Measurements from ENCODE around the gene ANKFY1.

DNA sequence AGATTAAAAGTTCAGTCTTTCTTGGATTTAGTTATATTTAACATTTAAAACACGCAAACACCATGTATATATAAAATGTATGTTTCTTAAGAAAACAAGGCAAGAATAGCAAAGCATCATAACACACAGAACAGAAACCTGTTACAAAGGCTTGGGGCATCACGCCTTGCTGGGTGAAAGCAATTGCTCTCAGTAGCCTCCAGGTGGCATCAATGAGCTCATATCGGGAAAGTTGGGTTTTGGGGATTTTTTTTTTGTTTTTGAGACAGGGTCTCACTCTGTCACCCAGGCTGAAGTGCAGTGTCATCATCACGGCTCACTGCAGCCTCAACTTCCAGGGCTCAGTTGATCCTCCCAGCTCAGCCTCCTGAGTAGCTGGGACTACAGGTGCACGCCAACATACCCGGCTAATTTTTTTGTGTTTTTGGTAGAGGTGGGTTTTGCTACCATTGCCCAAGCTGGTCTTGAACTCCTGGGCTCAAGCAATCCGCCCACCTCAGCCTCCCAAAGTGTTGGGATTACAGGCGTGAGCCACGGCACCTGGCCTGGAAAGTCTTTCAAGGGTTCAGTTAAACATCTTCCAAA is 63.9 kb downstream of the ANKFY1 start:
- TF ChIP-seq YY1 (tag by site-specific recombination; IDR thresholded peaks at IDR 0.05) (no peak), ZNF350 (tag by site-specific recombination; IDR thresholded peaks at IDR 0.05) (no peak)
- TF ChIP-seq, protein P1, sequence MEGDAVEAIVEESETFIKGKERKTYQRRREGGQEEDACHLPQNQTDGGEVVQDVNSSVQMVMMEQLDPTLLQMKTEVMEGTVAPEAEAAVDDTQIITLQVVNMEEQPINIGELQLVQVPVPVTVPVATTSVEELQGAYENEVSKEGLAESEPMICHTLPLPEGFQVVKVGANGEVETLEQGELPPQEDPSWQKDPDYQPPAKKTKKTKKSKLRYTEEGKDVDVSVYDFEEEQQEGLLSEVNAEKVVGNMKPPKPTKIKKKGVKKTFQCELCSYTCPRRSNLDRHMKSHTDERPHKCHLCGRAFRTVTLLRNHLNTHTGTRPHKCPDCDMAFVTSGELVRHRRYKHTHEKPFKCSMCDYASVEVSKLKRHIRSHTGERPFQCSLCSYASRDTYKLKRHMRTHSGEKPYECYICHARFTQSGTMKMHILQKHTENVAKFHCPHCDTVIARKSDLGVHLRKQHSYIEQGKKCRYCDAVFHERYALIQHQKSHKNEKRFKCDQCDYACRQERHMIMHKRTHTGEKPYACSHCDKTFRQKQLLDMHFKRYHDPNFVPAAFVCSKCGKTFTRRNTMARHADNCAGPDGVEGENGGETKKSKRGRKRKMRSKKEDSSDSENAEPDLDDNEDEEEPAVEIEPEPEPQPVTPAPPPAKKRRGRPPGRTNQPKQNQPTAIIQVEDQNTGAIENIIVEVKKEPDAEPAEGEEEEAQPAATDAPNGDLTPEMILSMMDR (tag by site-specific recombination; IDR thresholded peaks at IDR 0.05): peak; percentile 74
- TF ChIP-seq, protein P2, sequence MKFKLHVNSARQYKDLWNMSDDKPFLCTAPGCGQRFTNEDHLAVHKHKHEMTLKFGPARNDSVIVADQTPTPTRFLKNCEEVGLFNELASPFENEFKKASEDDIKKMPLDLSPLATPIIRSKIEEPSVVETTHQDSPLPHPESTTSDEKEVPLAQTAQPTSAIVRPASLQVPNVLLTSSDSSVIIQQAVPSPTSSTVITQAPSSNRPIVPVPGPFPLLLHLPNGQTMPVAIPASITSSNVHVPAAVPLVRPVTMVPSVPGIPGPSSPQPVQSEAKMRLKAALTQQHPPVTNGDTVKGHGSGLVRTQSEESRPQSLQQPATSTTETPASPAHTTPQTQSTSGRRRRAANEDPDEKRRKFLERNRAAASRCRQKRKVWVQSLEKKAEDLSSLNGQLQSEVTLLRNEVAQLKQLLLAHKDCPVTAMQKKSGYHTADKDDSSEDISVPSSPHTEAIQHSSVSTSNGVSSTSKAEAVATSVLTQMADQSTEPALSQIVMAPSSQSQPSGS (tag by site-specific recombination; IDR thresholded peaks at IDR 0.05; ENCODE audit: low read depth): no peak
- TF ChIP-seq, protein P3, sequence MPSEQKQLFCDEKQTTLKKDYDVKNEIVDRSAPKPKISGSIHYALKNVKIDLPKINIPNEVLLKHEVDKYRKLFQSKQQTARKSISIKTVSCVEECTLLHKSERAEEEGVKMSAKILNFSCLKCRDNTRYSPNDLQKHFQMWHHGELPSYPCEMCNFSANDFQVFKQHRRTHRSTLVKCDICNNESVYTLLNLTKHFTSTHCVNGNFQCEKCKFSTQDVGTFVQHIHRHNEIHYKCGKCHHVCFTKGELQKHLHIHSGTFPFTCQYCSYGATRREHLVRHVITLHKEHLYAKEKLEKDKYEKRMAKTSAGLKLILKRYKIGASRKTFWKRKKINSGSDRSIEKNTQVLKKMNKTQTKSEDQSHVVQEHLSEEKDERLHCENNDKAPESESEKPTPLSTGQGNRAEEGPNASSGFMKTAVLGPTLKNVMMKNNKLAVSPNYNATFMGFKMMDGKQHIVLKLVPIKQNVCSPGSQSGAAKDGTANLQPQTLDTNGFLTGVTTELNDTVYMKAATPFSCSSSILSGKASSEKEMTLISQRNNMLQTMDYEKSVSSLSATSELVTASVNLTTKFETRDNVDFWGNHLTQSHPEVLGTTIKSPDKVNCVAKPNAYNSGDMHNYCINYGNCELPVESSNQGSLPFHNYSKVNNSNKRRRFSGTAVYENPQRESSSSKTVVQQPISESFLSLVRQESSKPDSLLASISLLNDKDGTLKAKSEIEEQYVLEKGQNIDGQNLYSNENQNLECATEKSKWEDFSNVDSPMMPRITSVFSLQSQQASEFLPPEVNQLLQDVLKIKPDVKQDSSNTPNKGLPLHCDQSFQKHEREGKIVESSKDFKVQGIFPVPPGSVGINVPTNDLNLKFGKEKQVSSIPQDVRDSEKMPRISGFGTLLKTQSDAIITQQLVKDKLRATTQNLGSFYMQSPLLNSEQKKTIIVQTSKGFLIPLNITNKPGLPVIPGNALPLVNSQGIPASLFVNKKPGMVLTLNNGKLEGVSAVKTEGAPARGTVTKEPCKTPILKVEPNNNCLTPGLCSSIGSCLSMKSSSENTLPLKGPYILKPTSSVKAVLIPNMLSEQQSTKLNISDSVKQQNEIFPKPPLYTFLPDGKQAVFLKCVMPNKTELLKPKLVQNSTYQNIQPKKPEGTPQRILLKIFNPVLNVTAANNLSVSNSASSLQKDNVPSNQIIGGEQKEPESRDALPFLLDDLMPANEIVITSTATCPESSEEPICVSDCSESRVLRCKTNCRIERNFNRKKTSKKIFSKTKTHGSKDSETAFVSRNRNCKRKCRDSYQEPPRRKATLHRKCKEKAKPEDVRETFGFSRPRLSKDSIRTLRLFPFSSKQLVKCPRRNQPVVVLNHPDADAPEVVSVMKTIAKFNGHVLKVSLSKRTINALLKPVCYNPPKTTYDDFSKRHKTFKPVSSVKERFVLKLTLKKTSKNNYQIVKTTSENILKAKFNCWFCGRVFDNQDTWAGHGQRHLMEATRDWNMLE (tag by site-specific recombination; conservative IDR thresholded peaks at IDR 0.05; ENCODE audit: low read depth): no peak
- TF ChIP-seq, protein P4, sequence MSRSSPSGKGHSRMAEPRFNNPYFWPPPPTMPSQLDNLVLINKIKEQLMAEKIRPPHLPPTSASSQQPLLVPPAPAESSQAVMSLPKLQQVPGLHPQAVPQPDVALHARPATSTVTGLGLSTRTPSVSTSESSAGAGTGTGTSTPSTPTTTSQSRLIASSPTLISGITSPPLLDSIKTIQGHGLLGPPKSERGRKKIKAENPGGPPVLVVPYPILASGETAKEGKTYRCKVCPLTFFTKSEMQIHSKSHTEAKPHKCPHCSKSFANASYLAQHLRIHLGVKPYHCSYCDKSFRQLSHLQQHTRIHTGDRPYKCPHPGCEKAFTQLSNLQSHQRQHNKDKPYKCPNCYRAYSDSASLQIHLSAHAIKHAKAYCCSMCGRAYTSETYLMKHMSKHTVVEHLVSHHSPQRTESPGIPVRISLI (tag by site-specific recombination; IDR thresholded peaks at IDR 0.05): no peak

Measured in HEK293 (cell line).